PC-9 (cell line): ENCODE results near the gene MAN1B1. TPM values are rescaled to one million over a fixed set of nuclear protein-coding genes. Genes with fewer than 3 reads are reported as not detected.

Experiments
- BruUV-seq: library from RNA; stranded (reverse); fragments of 400-500 nt; replicated peaks from 2 replicates; lab custom pipeline; 2021; lab: Mats Ljungman, UMichigan
- CTCF ChIA-PET: fragments of 300-600 bp; sonication (Branson Sonifier 250); formaldehyde crosslinking; loops from one replicate; lab custom pipeline; 2022; ENCODE audit warnings: antibody characterized with exemption; lab: Charles Lee
- POLR2A ChIA-PET: fragments of 300-600 bp; sonication (Branson Sonifier 250); formaldehyde crosslinking; loops from one replicate; lab custom pipeline; 2022; ENCODE audit warnings: antibody characterized with exemption; ENCODE audit not compliant: unreplicated experiment; lab: Charles Lee
- DNase-seq, 2 experiments: peaks; one replicate each; pipeline versions ENCODE4 v3.0.0 to v3.0.0-alpha.2; 2015 to 2022; ENCODE audit warnings: mixed read lengths in 1 of 2
- H2AFZ ChIP-seq: fragments of 200-600 bp; sonication (generic); 2 replicates; pipeline ENCODE4 v1.8.1; 2017; ENCODE audit warnings: antibody characterized with exemption
- H3F3A ChIP-seq: fragments of 200-600 bp; sonication (generic); 2 replicates; pipeline ENCODE4 v1.8.1; 2017; ENCODE audit warnings: antibody characterized with exemption, mild to moderate bottlenecking, low read depth; ENCODE audit not compliant: insufficient read depth
- H3K27ac ChIP-seq: fragments of 200-600 bp; sonication (generic); 2 replicates; pipeline ENCODE4 v1.6.1; 2016; ENCODE audit warnings: mixed run types
- H3K27me3 ChIP-seq: fragments of 200-600 bp; sonication (generic); 2 replicates; pipeline ENCODE4 v1.6.1; 2016; ENCODE audit warnings: low read depth, mixed run types; ENCODE audit not compliant: insufficient read depth
- H3K36me3 ChIP-seq: fragments of 200-600 bp; sonication (generic); 2 replicates; pipeline ENCODE4 v1.6.1; 2016; ENCODE audit warnings: low read depth, mixed run types
- H3K4me1 ChIP-seq: fragments of 200-600 bp; sonication (generic); replicated peaks from 2 replicates; pipeline ENCODE4 v1.6.1; 2016; ENCODE audit warnings: mixed run types; ENCODE audit not compliant: insufficient read depth
- H3K4me2 ChIP-seq: fragments of 200-600 bp; sonication (generic); 2 replicates; pipeline ENCODE4 v1.6.1; 2017; ENCODE audit warnings: mixed run types
- H3K4me3 ChIP-seq: fragments of 200-600 bp; sonication (generic); 2 replicates; pipeline ENCODE4 v1.6.1; 2016; ENCODE audit warnings: mixed run types
- H3K79me2 ChIP-seq: fragments of 200-600 bp; sonication (generic); 2 replicates; pipeline ENCODE4 v1.6.1; 2017; ENCODE audit warnings: low read depth, mixed run types
- H3K9me2 ChIP-seq: fragments of 200-600 bp; sonication (generic); 2 replicates; pipeline ENCODE4 v1.8.1; 2017; ENCODE audit warnings: mild to moderate bottlenecking; ENCODE audit not compliant: insufficient read depth
- H3K9me3 ChIP-seq: fragments of 200-600 bp; sonication (generic); 2 replicates; pipeline ENCODE4 v1.8.1; 2016; ENCODE audit warnings: low read depth; ENCODE audit not compliant: insufficient read depth
- H4K20me1 ChIP-seq: fragments of 200-600 bp; sonication (generic); 2 replicates; pipeline ENCODE4 v1.8.1; 2017; ENCODE audit not compliant: insufficient read depth
- EZH2 ChIP-seq: fragments of 200-600 bp; sonication (generic); IDR thresholded peaks from 2 replicates; pipeline ENCODE4 v1.8.0; 2017; ENCODE audit warnings: antibody characterized with exemption, low read depth
- intact Hi-C: fragments of 100-400 bp; cut with micrococcal nuclease; formaldehyde crosslinking; loops from one replicate; pipeline ENCODE4 v1.10.0; 2022; ENCODE audit not compliant: unreplicated experiment
- total RNA-seq: library from RNA; stranded (reverse); gene quantifications from 2 replicates; pipeline ENCODE4 v1.2.3, GENCODE V29; 2021
- TF ChIP-seq, protein P1 (sequence below): fragments of 200-600 bp; sonication (generic); conservative IDR thresholded peaks from 2 replicates; pipeline ENCODE4 v1.6.1; 2017; ENCODE audit warnings: mixed run types, antibody characterized with exemption, mild to moderate bottlenecking, moderate library complexity

Gene MAN1B1
- total RNA-seq, 1 experiment from 2014 or later = 79.3 TPM

DNA sequence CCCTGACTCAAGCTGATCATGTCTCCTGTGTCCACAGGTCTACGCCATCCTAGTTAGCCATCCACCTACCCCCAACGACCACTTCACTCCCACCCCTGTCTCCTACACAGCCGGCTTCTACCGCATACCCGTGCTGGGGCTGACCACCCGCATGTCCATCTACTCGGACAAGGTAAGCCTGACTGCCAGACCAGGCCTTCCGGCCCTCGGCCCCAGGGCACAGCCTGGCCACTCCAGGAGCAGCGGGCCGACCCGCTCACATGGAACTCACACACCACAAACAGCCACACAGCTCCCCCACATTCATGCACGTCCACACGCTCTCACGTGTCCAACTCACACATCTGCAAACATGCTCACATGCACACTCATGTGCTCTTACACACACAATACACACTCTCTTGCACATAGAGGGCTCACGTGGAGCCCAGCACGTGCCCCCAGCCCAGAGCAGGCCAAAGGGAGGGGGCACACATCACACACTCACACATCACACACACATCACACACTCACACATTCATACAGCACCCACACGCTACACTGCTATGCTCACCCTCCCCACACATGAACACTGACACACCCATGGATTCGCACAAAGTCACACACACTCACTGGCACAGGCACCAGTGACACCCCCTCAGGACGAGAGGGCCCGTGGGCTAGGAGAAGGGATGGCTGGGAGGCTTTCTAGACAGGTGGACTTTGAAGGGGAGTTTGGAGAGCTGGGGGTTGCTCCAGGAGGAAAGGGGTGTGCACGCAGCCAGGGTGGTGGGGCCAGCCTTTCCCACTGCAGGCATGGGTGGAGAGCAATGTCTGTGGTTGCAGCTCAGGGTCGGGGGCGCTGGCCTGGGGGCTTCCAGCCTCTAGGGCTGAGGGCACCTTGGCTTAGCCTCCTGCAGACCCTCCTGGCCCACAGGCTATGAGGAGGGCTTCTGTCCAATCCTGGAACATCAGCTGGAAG lies 55.5 kb downstream of the MAN1B1 start:
- intact Hi-C loops = no loop called here
- no peaks in the 10 kb centered on the region for H3K79me2 ChIP-seq
- no peaks in the 10 kb centered on the region for H4K20me1 ChIP-seq
- no peak overlapping the region for H3K4me2 ChIP-seq
- H3K9me3 ChIP-seq = no peaks in the 10 kb centered on the region
- CTCF ChIA-PET = interaction anchor here (0.6 kb wide), 1 partner anchor 9 kb away, joined by 10 read pairs; no protein-coding TSS in a partner anchor
- no TSS peak for BruUV-seq
- no peak overlapping the region for H3K4me3 ChIP-seq
- no peak for TF ChIP-seq EZH2
- TF ChIP-seq, protein P1, sequence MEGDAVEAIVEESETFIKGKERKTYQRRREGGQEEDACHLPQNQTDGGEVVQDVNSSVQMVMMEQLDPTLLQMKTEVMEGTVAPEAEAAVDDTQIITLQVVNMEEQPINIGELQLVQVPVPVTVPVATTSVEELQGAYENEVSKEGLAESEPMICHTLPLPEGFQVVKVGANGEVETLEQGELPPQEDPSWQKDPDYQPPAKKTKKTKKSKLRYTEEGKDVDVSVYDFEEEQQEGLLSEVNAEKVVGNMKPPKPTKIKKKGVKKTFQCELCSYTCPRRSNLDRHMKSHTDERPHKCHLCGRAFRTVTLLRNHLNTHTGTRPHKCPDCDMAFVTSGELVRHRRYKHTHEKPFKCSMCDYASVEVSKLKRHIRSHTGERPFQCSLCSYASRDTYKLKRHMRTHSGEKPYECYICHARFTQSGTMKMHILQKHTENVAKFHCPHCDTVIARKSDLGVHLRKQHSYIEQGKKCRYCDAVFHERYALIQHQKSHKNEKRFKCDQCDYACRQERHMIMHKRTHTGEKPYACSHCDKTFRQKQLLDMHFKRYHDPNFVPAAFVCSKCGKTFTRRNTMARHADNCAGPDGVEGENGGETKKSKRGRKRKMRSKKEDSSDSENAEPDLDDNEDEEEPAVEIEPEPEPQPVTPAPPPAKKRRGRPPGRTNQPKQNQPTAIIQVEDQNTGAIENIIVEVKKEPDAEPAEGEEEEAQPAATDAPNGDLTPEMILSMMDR = no peak
- H3F3A ChIP-seq = no peaks in the 10 kb centered on the region
- no peak for DNase-seq
- POLR2A ChIA-PET = no interaction called here
- H3K27me3 ChIP-seq = peaks cover 22% of the 10 kb centered on the region; the same call in 1 of the 2 replicates
- no peaks in the 10 kb centered on the region for H3K36me3 ChIP-seq
- no peak overlapping the region for H2AFZ ChIP-seq
- no peak overlapping the region for H3K27ac ChIP-seq
- H3K4me1 ChIP-seq = no peaks in the 10 kb centered on the region
- no peaks in the 10 kb centered on the region for H3K9me2 ChIP-seq

DNA sequence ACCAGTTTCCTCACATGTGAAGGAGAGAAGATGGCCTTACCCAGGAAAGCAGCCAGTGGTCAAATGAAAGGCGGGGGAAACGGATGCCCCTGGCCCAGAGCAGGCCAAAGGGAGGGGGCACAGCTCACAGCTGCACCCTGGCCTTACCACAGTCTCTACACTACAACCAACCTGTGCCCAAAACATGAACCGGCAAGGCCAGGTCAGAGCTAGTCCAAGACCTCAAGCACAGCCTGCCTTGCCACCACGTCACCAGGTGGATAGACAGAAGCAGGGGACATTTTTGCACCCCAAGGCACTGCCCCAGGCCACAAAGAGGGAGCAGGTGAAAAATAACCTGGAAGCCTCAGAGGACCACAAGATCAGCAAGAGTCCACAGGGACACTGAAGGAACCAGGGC lies 56.7 kb downstream of the MAN1B1 start:
- ChIA-PET CTCF (no interaction called here), POLR2A (interaction anchor here (0.6 kb wide), 2 partner anchors 9 to 497 kb away, joined by 4 to 11 read pairs; no protein-coding TSS in a partner anchor)
- intact Hi-C loops = no loop called here
- no peak for TF ChIP-seq EZH2
- TF ChIP-seq, protein P1 = no peak
- Histone ChIP-seq H3K27me3 (peaks cover 22% of the 10 kb centered on the region; the same call in 1 of the 2 replicates), H3K9me3 (no peaks in the 10 kb centered on the region), H3K4me1 (no peaks in the 10 kb centered on the region), H3K36me3 (no peaks in the 10 kb centered on the region), H2AFZ (no peak overlapping the region), H3K9me2 (no peaks in the 10 kb centered on the region), H3F3A (no peaks in the 10 kb centered on the region), H3K4me2 (no peak overlapping the region), H3K27ac (no peak overlapping the region), H4K20me1 (no peaks in the 10 kb centered on the region), H3K79me2 (no peaks in the 10 kb centered on the region), H3K4me3 (no peak overlapping the region)
- no TSS peak for BruUV-seq
- no peak for DNase-seq

GRCh38 chr9:137145731-137146526 lies 59.1 kb downstream of the MAN1B1 start:
- no peak overlapping the region for H2AFZ ChIP-seq
- no peak overlapping the region for H3K27ac ChIP-seq
- no peaks in the 10 kb centered on the region for H3K9me3 ChIP-seq
- intact Hi-C loops = no loop called here
- H3K4me3 ChIP-seq = no peak overlapping the region
- no peak for DNase-seq
- no peaks in the 10 kb centered on the region for H4K20me1 ChIP-seq
- no peaks in the 10 kb centered on the region for H3K36me3 ChIP-seq
- H3F3A ChIP-seq = peaks cover 11% of the 10 kb centered on the region; the same call in 1 of the 2 replicates
- TF ChIP-seq, protein P1 = no peak
- TF ChIP-seq EZH2 = no peak
- H3K9me2 ChIP-seq = no peaks in the 10 kb centered on the region
- peaks cover 11% of the 10 kb centered on the region; the same call in 1 of the 2 replicates for H3K4me1 ChIP-seq
- no peak overlapping the region for H3K4me2 ChIP-seq
- H3K79me2 ChIP-seq = no peaks in the 10 kb centered on the region
- no TSS peak for BruUV-seq
- ChIA-PET CTCF (interaction anchor here (0.5 kb wide), 1 partner anchor 90 kb away, joined by 4 read pairs; no protein-coding TSS in a partner anchor), POLR2A (no interaction called here)
- H3K27me3 ChIP-seq = peaks cover 16% of the 10 kb centered on the region; the same call in 1 of the 2 replicates
